Liver (tissue), 9 donors: ENCODE results near the gene TFF3. TPM values are rescaled to one million over a fixed set of nuclear protein-coding genes. Genes with fewer than 3 reads are reported as not detected.
A peak's percentile ranks its signal among the peaks of the same experiment; 100 is the strongest.

ENCODE experiments used
- DNase-seq: peaks from one replicate; pipeline ENCODE4 v3.0.0-alpha.2; 2017; ENCODE audit warnings: low spot score
- H3K27ac ChIP-seq, 2 donors: one replicate each; pipeline ENCODE4 v1.7.0; 2013; ENCODE audit warnings: inconsistent platforms in 2 of 2, low read length in 2 of 2, control low read depth in 1 of 2, low read depth in 1 of 2, mild to moderate bottlenecking in 1 of 2
- H3K27me3 ChIP-seq, 4 donors: one replicate each; pipeline versions ENCODE4 v1.6.1 to v1.7.0; 2013; ENCODE audit warnings: low read length in 3 of 4, inconsistent platforms in 1 of 4, mild to moderate bottlenecking in 1 of 4, moderate library complexity in 1 of 4; ENCODE audit not compliant: control insufficient read depth in 4 of 4, insufficient read depth in 4 of 4
- H3K36me3 ChIP-seq, 4 donors: one replicate each; pipeline versions ENCODE4 v1.6.1 to v1.7.0; 2013; ENCODE audit warnings: low read length in 3 of 4, mild to moderate bottlenecking in 3 of 4, low read depth in 1 of 4, moderate library complexity in 1 of 4; ENCODE audit not compliant: control insufficient read depth in 4 of 4, insufficient read depth in 3 of 4
- H3K4me1 ChIP-seq, 4 donors: one replicate each; pipeline versions ENCODE4 v1.6.1 to v1.7.0; 2013; ENCODE audit warnings: low read length in 3 of 4, mild to moderate bottlenecking in 3 of 4, moderate library complexity in 1 of 4; ENCODE audit not compliant: control insufficient read depth in 4 of 4, insufficient read depth in 4 of 4
- H3K4me3 ChIP-seq, 3 donors: one replicate each; pipeline versions ENCODE4 v1.6.1 to v1.7.0; 2013; ENCODE audit warnings: low read length in 3 of 3, control low read depth in 1 of 3, low read depth in 1 of 3, mild to moderate bottlenecking in 1 of 3
- H3K9ac ChIP-seq, 2 donors: one replicate each; pipeline ENCODE4 v1.7.0; 2013; ENCODE audit warnings: low read length in 2 of 2, mild to moderate bottlenecking in 2 of 2, moderate library complexity in 2 of 2, control low read depth in 1 of 2, low read depth in 1 of 2
- H3K9me3 ChIP-seq, 4 donors: one replicate each; pipeline versions ENCODE4 v1.6.1 to v1.7.0; 2013; ENCODE audit warnings: low read length in 3 of 4; ENCODE audit not compliant: control insufficient read depth in 4 of 4
- ATF3 ChIP-seq: IDR thresholded peaks from 2 replicates; pipeline ENCODE4 v1.6.1; 2016; ENCODE audit warnings: antibody characterized with exemption
- EGR1 ChIP-seq, 2 donors: IDR thresholded peaks; 2 replicates each; pipeline ENCODE4 v1.6.1; 2016 to 2018; ENCODE audit warnings: antibody characterized with exemption in 2 of 2, low read depth in 2 of 2
- HNF4A ChIP-seq, 2 donors: conservative IDR thresholded peaks; 2 replicates each; pipeline ENCODE4 v1.6.1; 2016; ENCODE audit warnings: antibody characterized with exemption in 2 of 2, mild to moderate bottlenecking in 2 of 2
- HNF4G ChIP-seq: IDR thresholded peaks from 2 replicates; pipeline ENCODE4 v1.6.1; 2016; ENCODE audit warnings: antibody characterized with exemption
- JUND ChIP-seq, 2 donors: IDR thresholded peaks; 2 replicates each; pipeline ENCODE4 v1.6.1; 2016; ENCODE audit warnings: antibody characterized with exemption in 2 of 2
- RXRA ChIP-seq, 2 donors: IDR thresholded peaks; 2 replicates each; pipeline ENCODE4 v1.6.1; 2017 to 2018; ENCODE audit warnings: antibody characterized with exemption in 2 of 2, mild to moderate bottlenecking in 1 of 2
- SP1 ChIP-seq: IDR thresholded peaks from 2 replicates; pipeline ENCODE4 v1.6.1; 2018; ENCODE audit warnings: antibody characterized with exemption, mild to moderate bottlenecking
- TAF1 ChIP-seq: conservative IDR thresholded peaks from 2 replicates; pipeline ENCODE4 v1.6.1; 2016; ENCODE audit warnings: antibody characterized with exemption, mild to moderate bottlenecking
- YY1 ChIP-seq: IDR thresholded peaks from 2 replicates; pipeline ENCODE4 v1.6.1; 2016; ENCODE audit warnings: antibody characterized with exemption, mild to moderate bottlenecking
- WGBS: extraction: QIAGEN DNeasy Blood & Tissue Kit; methylation state at CpG from one replicate; pipeline ENCODE4 v1.1.7; 2013; 5-methylcytosine and 5-hydroxymethylcytosine counted together
- polyA plus RNA-seq, 2 donors: library from polyadenylated mRNA; stranded (reverse) in 1 of 2; unstranded in 1 of 2; fragments of 200-250 nt in 1 of 2; fragments of >200 nt in 1 of 2; fragmentation: Nextera tagmentation in 1 of 2; extraction: Ambion mirVana in 1 of 2; gene quantifications; one replicate each; pipeline versions ENCODE4 v1.2.1 to v1.2.3, GENCODE V29; 2013 to 2015
- total RNA-seq, 2 donors: library from RNA; depleted of rRNA; stranded (reverse); fragments of >200 nt; gene quantifications; one replicate each; pipeline ENCODE4 v1.2.3, GENCODE V29; 2014
- donor health status: healthy.
- donor health status: healthy.
- donor health status: healthy.
- donor health status: healthy.
- donor health status: healthy.

TFF3 gene
- total and polyA plus RNA-seq, 4 donors, result 0.09 to 4.1 (median 1.5) TPM

GRCh38 chr21:42300956-42301355 lies 14.3 kb downstream of the TFF3 start:
- DNase-seq, result no peak
- no peaks in the 10 kb centered on the region for H3K4me1 ChIP-seq
- TF ChIP-seq HNF4G, result no peak
- no peak for TF ChIP-seq SP1
- H3K4me3 ChIP-seq, result no peak overlapping the region
- no peaks in the 10 kb centered on the region for H3K9me3 ChIP-seq
- WGBS, result 81% methylated on average over 9 of the region's 9 CpGs
- H3K36me3 ChIP-seq, result no peaks in the 10 kb centered on the region
- H3K27me3 ChIP-seq, result no peaks in the 10 kb centered on the region
- no peak overlapping the region for H3K9ac ChIP-seq
- peak overlapping the region; percentile 15 to 17 for H3K27ac ChIP-seq

- Histone ChIP-seq H3K9ac (no peak overlapping the region), H3K27ac (no peak overlapping the region)
Measured at GRCh38 chr21:42300045-42300583, 15.1 kb downstream of the TFF3 start.

GRCh38 chr21:42299324-42300044 lies 15.7 kb downstream of the TFF3 start:
- peak overlapping the region in 1 of 2 donors; percentile 5 for H3K27ac ChIP-seq
- DNase-seq, result no peak

More at GRCh38 chr21:42300045-42300583, 15.1 kb downstream of the TFF3 start:
- TF ChIP-seq TAF1 (no peak), SP1 (no peak), RXRA (IDR thresholded peaks at IDR 0.05) (no peak)
- Histone ChIP-seq H3K9me3 (no peaks in the 10 kb centered on the region), H3K4me1 (no peaks in the 10 kb centered on the region), H3K27me3 (no peaks in the 10 kb centered on the region), H3K36me3 (no peaks in the 10 kb centered on the region), H3K4me3 (no peak overlapping the region)
- no peak for DNase-seq
- WGBS, result 83% methylated on average over 7 of the region's 7 CpGs

GRCh38 chr21:42298657-42299056 lies 16.6 kb downstream of the TFF3 start:
- Histone ChIP-seq H3K4me1 (no peaks in the 10 kb centered on the region), H3K27ac (no peak overlapping the region), H3K4me3 (no peak overlapping the region), H3K27me3 (no peaks in the 10 kb centered on the region), H3K9ac (no peak overlapping the region), H3K9me3 (no peaks in the 10 kb centered on the region), H3K36me3 (no peaks in the 10 kb centered on the region)
- DNase-seq, result no peak
- 84% methylated on average over 5 of the region's 5 CpGs for WGBS
- no peak for TF ChIP-seq RXRA (IDR thresholded peaks at IDR 0.05)
- no peak for TF ChIP-seq HNF4G
- no peak for TF ChIP-seq ATF3

More at GRCh38 chr21:42299324-42300044, 15.7 kb downstream of the TFF3 start:
- Histone ChIP-seq H3K4me3 (no peak overlapping the region), H3K9me3 (no peaks in the 10 kb centered on the region), H3K36me3 (no peaks in the 10 kb centered on the region), H3K27me3 (no peaks in the 10 kb centered on the region), H3K4me1 (no peaks in the 10 kb centered on the region), H3K9ac (no peak overlapping the region)
- TF ChIP-seq YY1, result no peak
- no peak for TF ChIP-seq JUND (IDR thresholded peaks at IDR 0.05)
- no peak for TF ChIP-seq SP1
- TF ChIP-seq EGR1 (IDR thresholded peaks at IDR 0.05; ENCODE audit: low read depth in 2 of 2), result no peak
- TF ChIP-seq HNF4A (conservative IDR thresholded peaks at IDR 0.05), result no peak
- TF ChIP-seq ATF3, result no peak
- 84% methylated on average over 20 of the region's 20 CpGs for WGBS
